HG03039 (cell line): Measurements from ENCODE around the gene SPARC.
A peak's percentile ranks its signal among the peaks of the same experiment; 100 is the strongest.
"Not testable (repeated sequence)": the region's sequence is repeated elsewhere in the genome, so short reads cannot be mapped to it uniquely, and the experiment has no call there.

Experiments
- ATAC-seq: cut with Tn5 transposase; IDR thresholded peaks from one replicate; pipeline ENCODE4 v1.9.1; 2021; ENCODE audit warnings: mild to moderate bottlenecking, moderate library complexity; ENCODE audit not compliant: unreplicated experiment

Gene SPARC

GRCh38 chr5:151686674-151687407 lies at the start of gene SPARC:
SPARC (minus strand) TSS chr5:151686915; CDS start chr5:151676188, 10,727 bp downstream.
- ATAC-seq, result peak; percentile 80

- no peak for ATAC-seq
Measured at GRCh38 chr5:151735646-151736045, 48.9 kb upstream of the SPARC start.

GRCh38 chr5:151734064-151734408 lies 47.3 kb upstream of the SPARC start:
- ATAC-seq, result no peak

GRCh38 chr5:151733358-151734063 lies 46.8 kb upstream of the SPARC start:
- no peak for ATAC-seq

- ATAC-seq, result no peak
Measured at GRCh38 chr5:151730381-151730780, 43.7 kb upstream of the SPARC start.

- not testable (repeated sequence) for ATAC-seq
Measured at GRCh38 chr5:151729597-151729996, 42.9 kb upstream of the SPARC start.

- no peak for ATAC-seq
Measured at GRCh38 chr5:151724360-151724759, 37.6 kb upstream of the SPARC start.

- ATAC-seq, result no peak
Measured at GRCh38 chr5:151722546-151722945, 35.8 kb upstream of the SPARC start.

- no peak for ATAC-seq
Measured at GRCh38 chr5:151721812-151722391, 35.2 kb upstream of the SPARC start.

GRCh38 chr5:151721087-151721646 lies 34.5 kb upstream of the SPARC start:
- peak; percentile 86 for ATAC-seq

- no peak for ATAC-seq
Measured at GRCh38 chr5:151720215-151720614, 33.5 kb upstream of the SPARC start.

GRCh38 chr5:151719228-151720000 lies 32.7 kb upstream of the SPARC start:
- ATAC-seq, result no peak

- no peak for ATAC-seq
Measured at GRCh38 chr5:151718646-151719045, 31.9 kb upstream of the SPARC start.

- ATAC-seq, result no peak
Measured at GRCh38 chr5:151718153-151718552, 31.4 kb upstream of the SPARC start.

GRCh38 chr5:151717416-151717815 lies 30.7 kb upstream of the SPARC start:
- no peak for ATAC-seq

- ATAC-seq, result no peak
Measured at GRCh38 chr5:151709109-151709735, 22.5 kb upstream of the SPARC start.

GRCh38 chr5:151708126-151708525 lies 21.4 kb upstream of the SPARC start:
- no peak for ATAC-seq

- ATAC-seq, result no peak
Measured at GRCh38 chr5:151707567-151707966, 20.9 kb upstream of the SPARC start.

GRCh38 chr5:151706906-151707305 lies 20.2 kb upstream of the SPARC start:
- no peak for ATAC-seq

- no peak for ATAC-seq
Measured at GRCh38 chr5:151703780-151704179, 17.1 kb upstream of the SPARC start.

- peak; percentile 80 for ATAC-seq
Measured at GRCh38 chr5:151703227-151703626, 16.5 kb upstream of the SPARC start.
